Vagina (tissue), 2 donors: ENCODE measurements around the gene PPP2R3C. TPM values are rescaled to one million over a fixed set of nuclear protein-coding genes. Genes with fewer than 3 reads are reported as not detected.

Experiments
- DNase-seq, 2 donors: peaks; one replicate each; pipeline ENCODE4 v3.0.0-alpha.2; 2017; ENCODE audit errors: extremely low spot score in 2 of 2
- H3K27ac ChIP-seq: fragments of 200-600 bp; sonication (generic); one replicate; pipeline ENCODE4 v1.5.1; 2019
- H3K27me3 ChIP-seq: fragments of 200-600 bp; sonication (generic); one replicate; pipeline ENCODE4 v1.5.1; 2019
- H3K36me3 ChIP-seq, 2 donors: fragments of 200-600 bp; sonication (generic); one replicate each; pipeline ENCODE4 v1.5.1; 2017 to 2019
- H3K4me1 ChIP-seq: fragments of 200-600 bp; sonication (generic); one replicate; pipeline ENCODE4 v1.5.1; 2019
- H3K4me3 ChIP-seq, 2 donors: fragments of 200-600 bp; sonication (generic); 1 replicate in 1 of 2; 2 replicates in 1 of 2; pipeline ENCODE4 v1.5.1; 2016 to 2019
- H3K9me3 ChIP-seq: fragments of 200-600 bp; sonication (generic); one replicate; pipeline ENCODE4 v1.5.1; 2019
- POLR2A ChIP-seq, 2 donors: fragments of 450-650 bp; IDR thresholded peaks; one replicate each; pipeline ENCODE4 v1.6.1; 2017; ENCODE audit warnings: antibody characterized with exemption in 2 of 2, mild to moderate bottlenecking in 2 of 2, moderate library complexity in 2 of 2
- POLR2AphosphoS5 ChIP-seq, 2 donors: sonication (generic); formaldehyde crosslinking; IDR thresholded peaks; one replicate each; pipeline ENCODE4 v1.9.0; 2017; ENCODE audit warnings: antibody characterized with exemption in 2 of 2, mild to moderate bottlenecking in 2 of 2, low read depth in 1 of 2; ENCODE audit not compliant: insufficient read depth in 1 of 2
- intact Hi-C: fragments of 100-400 bp; cut with DNase I; formaldehyde crosslinking; loops from one replicate; pipeline ENCODE4 v1.15.1; 2023
- total RNA-seq: library from RNA; depleted of rRNA; stranded (reverse); fragments of >200 nt; gene quantifications from one replicate; pipeline ENCODE4 v1.2.3, GENCODE V29; 2016
- TF ChIP-seq, protein P1 (sequence below), 3 experiments: fragments of 450-650 bp in 2 of 3; fragments of 200-600 bp in 1 of 3; sonication (generic) in 1 of 3; IDR thresholded peaks; one replicate each; pipeline ENCODE4 v1.5.1; 2017 to 2019; ENCODE audit warnings: antibody characterized with exemption in 3 of 3, mild to moderate bottlenecking in 2 of 3, moderate library complexity in 2 of 3

PPP2R3C gene
- total RNA-seq, 1 donor from 2014 or later: 14.5 TPM

DNA sequence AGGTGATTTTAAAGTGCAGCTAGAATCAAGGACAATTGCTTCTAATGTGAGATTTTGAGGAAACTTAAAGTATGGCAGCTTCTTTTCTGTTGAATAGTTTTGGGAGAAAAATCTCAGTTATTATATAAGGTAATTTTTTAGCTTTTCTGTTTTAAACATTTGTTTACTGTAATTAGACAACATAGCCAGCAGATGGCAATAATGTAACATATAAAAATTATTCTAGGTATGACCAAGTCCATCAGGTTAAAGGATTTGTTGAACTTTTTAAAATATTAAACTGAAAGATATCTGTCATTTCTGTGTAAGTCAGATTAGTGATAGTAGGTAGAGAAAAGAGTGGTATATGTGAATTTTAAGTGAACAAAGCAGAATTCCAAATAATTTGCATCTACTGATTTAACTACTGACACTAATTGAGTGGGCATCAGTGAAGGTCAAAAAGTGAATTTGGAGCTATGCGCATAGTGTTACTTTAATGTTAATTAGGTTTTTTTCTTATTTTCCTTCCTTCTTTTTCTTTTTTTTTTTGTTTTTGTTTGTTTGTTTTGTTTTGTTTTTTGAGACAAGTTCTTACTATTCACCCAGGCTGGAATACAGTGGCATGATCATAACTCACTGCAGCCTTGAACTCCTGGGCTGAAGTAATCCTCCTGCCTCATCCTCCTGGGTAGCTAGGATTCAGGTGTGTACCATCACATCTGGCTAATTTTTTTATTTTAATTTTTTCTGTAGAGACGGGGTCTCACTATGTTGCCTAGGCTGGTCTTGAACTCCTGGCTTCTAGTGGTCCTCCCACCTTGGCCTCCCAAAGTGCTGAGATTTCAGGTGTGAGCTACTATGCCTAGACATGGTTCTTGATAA, 19.2 kb upstream of the PPP2R3C start:
- Histone ChIP-seq H3K9me3 (no peaks in the 10 kb centered on the region), H3K27ac (no peak overlapping the region), H3K36me3 (no peaks in the 10 kb centered on the region), H3K27me3 (no peaks in the 10 kb centered on the region), H3K4me3 (no peak overlapping the region), H3K4me1 (no peaks in the 10 kb centered on the region)
- intact Hi-C loops: loop anchor here (5.0 kb wide), 1 partner anchor 271 kb away; no protein-coding TSS in a partner anchor
- TF ChIP-seq POLR2A (IDR thresholded peaks at IDR 0.05): no peak
- TF ChIP-seq, protein P1, sequence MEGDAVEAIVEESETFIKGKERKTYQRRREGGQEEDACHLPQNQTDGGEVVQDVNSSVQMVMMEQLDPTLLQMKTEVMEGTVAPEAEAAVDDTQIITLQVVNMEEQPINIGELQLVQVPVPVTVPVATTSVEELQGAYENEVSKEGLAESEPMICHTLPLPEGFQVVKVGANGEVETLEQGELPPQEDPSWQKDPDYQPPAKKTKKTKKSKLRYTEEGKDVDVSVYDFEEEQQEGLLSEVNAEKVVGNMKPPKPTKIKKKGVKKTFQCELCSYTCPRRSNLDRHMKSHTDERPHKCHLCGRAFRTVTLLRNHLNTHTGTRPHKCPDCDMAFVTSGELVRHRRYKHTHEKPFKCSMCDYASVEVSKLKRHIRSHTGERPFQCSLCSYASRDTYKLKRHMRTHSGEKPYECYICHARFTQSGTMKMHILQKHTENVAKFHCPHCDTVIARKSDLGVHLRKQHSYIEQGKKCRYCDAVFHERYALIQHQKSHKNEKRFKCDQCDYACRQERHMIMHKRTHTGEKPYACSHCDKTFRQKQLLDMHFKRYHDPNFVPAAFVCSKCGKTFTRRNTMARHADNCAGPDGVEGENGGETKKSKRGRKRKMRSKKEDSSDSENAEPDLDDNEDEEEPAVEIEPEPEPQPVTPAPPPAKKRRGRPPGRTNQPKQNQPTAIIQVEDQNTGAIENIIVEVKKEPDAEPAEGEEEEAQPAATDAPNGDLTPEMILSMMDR (IDR thresholded peaks at IDR 0.05): peak in 1 of 3 experiments; percentile 79
- no peak for DNase-seq

DNA sequence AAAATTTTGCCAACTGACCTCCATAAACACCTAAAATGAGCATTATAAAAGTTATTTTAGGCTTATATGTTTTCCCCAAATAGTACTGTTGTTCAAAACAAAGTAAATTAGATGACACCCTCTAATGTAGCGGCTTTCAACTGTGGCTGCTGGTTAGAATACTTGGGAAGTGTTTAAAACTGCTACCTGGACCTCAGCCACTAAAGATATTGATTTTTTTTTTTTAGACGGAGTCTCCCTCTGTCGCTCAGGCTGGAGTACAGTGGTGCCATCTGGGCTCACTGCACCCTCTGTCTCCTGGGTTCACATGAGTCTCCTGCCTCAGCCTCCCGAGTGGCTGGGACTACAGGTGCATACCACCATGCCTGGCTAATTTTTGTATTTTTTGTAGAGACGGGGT, 16.8 kb upstream of the PPP2R3C start:
- Histone ChIP-seq H3K36me3 (peaks cover 0 to 9% of the 10 kb centered on the region in 2 donors), H3K4me3 (no peak overlapping the region), H3K27ac (no peak overlapping the region), H3K9me3 (no peaks in the 10 kb centered on the region), H3K4me1 (no peaks in the 10 kb centered on the region), H3K27me3 (no peaks in the 10 kb centered on the region)
- DNase-seq: no peak
- intact Hi-C loops: no loop called here
- TF ChIP-seq, protein P1 (IDR thresholded peaks at IDR 0.05): no peak
- no peak for TF ChIP-seq POLR2AphosphoS5 (IDR thresholded peaks at IDR 0.05; ENCODE audit: insufficient read depth in 1 of 2, low read depth in 1 of 2)
- TF ChIP-seq POLR2A (IDR thresholded peaks at IDR 0.05): no peak

DNA sequence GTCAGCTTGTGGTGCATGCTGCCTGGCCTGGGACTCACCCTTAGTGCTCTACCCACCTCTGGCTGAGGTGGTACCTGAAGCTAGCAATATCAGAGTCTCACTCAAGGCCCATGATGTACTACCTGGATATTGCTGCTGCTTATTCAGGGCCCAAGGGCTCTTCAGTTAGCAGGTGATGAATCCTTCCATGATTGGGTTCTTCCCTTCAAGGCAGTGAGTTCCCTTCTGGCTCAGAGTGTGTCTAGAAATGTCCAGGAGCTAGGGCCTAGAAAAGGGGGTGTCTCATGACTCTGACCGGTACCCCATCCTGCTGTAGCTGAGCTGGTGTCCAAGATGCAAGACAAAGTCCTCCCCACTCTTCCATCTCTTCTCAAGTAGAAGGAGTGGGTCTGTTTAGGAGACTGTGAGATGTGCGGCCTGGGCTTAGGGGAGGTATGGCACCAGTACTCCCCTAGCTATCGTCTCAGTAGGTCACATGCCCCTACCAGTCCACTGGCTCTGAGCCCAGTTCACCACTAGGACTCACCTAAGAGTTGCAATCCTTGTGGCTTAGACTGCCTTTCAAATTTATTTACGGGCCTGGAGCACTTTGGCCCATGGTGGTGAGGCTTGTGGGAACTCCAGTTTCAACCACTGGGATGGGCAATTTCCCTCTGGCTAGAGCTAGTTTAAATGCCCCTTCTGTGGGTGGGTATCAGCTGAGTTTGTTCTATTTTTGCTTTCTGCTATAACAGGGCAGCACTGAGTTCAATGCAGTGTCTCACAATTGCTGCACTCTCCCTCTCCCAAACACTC, 12.7 kb upstream of the PPP2R3C start:
- no peak for DNase-seq
- Histone ChIP-seq H3K4me3 (no peak overlapping the region), H3K27ac (no peak overlapping the region), H3K9me3 (no peaks in the 10 kb centered on the region), H3K4me1 (no peaks in the 10 kb centered on the region), H3K27me3 (no peaks in the 10 kb centered on the region), H3K36me3 (peaks cover 0 to 17% of the 10 kb centered on the region in 2 donors)
- intact Hi-C loops: no loop called here
- TF ChIP-seq POLR2A (IDR thresholded peaks at IDR 0.05) (no peak), POLR2AphosphoS5 (IDR thresholded peaks at IDR 0.05; ENCODE audit: insufficient read depth in 1 of 2, low read depth in 1 of 2) (no peak)
- TF ChIP-seq, protein P1 (IDR thresholded peaks at IDR 0.05): no peak

DNA sequence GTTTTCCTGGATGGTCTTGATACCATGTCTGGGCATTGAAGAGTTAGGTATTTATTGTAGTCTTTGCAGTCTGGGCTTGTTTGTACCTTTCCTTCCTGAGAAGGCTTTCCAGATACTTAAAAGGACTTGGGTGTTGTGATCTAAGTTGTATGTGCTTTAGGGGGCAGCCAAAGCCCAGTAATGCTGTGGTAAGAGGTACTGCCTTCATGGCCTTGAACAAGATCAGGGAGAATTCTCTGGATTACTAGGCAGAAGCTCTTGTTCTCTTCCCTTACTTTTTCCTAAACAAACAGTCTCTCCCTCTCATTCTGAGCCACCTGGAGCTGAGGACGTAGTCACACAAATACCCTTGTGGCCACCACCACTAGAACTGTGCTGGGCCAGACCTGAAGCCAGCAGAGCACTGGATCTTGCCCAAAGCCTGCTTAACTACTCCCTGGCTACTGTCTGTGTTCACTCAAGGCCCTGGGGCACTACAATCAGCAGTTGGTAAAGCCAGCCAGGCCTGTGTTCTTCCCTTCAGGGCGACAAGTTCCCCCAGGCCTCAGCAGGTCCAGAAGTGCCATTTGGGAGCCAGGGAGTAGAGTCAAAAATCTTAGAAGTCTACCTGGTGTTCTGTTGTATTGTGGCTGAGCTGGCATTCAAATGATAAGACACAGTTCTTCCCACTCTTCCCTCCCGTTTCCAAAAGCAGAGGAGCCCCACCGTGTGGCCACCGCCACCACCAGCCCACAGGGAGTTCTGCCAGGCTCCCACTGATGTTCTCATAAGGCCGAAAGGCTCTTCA, 11.9 kb upstream of the PPP2R3C start:
- no peak for DNase-seq
- no peaks in the 10 kb centered on the region for H3K27me3 ChIP-seq
- no peak overlapping the region for H3K4me3 ChIP-seq
- TF ChIP-seq POLR2AphosphoS5 (IDR thresholded peaks at IDR 0.05; ENCODE audit: insufficient read depth in 1 of 2, low read depth in 1 of 2): no peak
- TF ChIP-seq, protein P1 (IDR thresholded peaks at IDR 0.05): no peak
- no peak for TF ChIP-seq POLR2A (IDR thresholded peaks at IDR 0.05)
- H3K27ac ChIP-seq: no peak overlapping the region
- intact Hi-C loops: no loop called here
- peaks cover 0 to 17% of the 10 kb centered on the region in 2 donors for H3K36me3 ChIP-seq
- no peaks in the 10 kb centered on the region for H3K9me3 ChIP-seq
- H3K4me1 ChIP-seq: no peaks in the 10 kb centered on the region
